HG02571 (cell line): ENCODE measurements around the gene FAM83G.
A peak's percentile ranks its signal among the peaks of the same experiment; 100 is the strongest.
"Not testable (repeated sequence)": the region's sequence is repeated elsewhere in the genome, so short reads cannot be mapped to it uniquely, and the experiment has no call there.

Source experiments
- ATAC-seq: cut with Tn5 transposase; IDR thresholded peaks from one replicate; pipeline ENCODE4 v1.9.1; 2021; ENCODE audit warnings: mild to moderate bottlenecking, moderate library complexity; ENCODE audit not compliant: unreplicated experiment

The FAM83G gene

GRCh38 chr17:19004421-19005136, at the start of gene FAM83G:
TSS of gene FAM83G (minus strand) at chr17:19004764. CDS start at chr17:19004041, 723 bp downstream.
- ATAC-seq: peak; percentile 67

- ATAC-seq: not testable (repeated sequence)
Observed at GRCh38 chr17:19048826-19049225, 44.3 kb upstream of the FAM83G start.

- ATAC-seq: not testable (repeated sequence)
Observed at GRCh38 chr17:19047510-19047909, 42.9 kb upstream of the FAM83G start.

- ATAC-seq: not testable (repeated sequence)
Observed at GRCh38 chr17:19046782-19047375, 42.3 kb upstream of the FAM83G start, which contains the start of gene GRAP. TSS of gene GRAP (minus strand) at chr17:19046957. CDS start at chr17:19046926, 31 bp downstream.

- ATAC-seq: not testable (repeated sequence)
Observed at GRCh38 chr17:19044643-19045042, 40.1 kb upstream of the FAM83G start.

GRCh38 chr17:19043032-19043431, 38.5 kb upstream of the FAM83G start:
- not testable (repeated sequence) for ATAC-seq

- not testable (repeated sequence) for ATAC-seq
Observed at GRCh38 chr17:19042369-19042768, 37.8 kb upstream of the FAM83G start.

GRCh38 chr17:19041871-19042270, 37.3 kb upstream of the FAM83G start:
- ATAC-seq: not testable (repeated sequence)

- ATAC-seq: not testable (repeated sequence)
Observed at GRCh38 chr17:19040350-19040749, 35.8 kb upstream of the FAM83G start.

GRCh38 chr17:19038730-19039129, 34.2 kb upstream of the FAM83G start:
- not testable (repeated sequence) for ATAC-seq

- ATAC-seq: not testable (repeated sequence)
Observed at GRCh38 chr17:19038007-19038406, 33.4 kb upstream of the FAM83G start.

GRCh38 chr17:19037547-19037946, 33.0 kb upstream of the FAM83G start:
- ATAC-seq: not testable (repeated sequence)

GRCh38 chr17:19036186-19036585, 31.6 kb upstream of the FAM83G start:
- not testable (repeated sequence) for ATAC-seq

- ATAC-seq: not testable (repeated sequence)
Observed at GRCh38 chr17:19032377-19032988, 27.9 kb upstream of the FAM83G start.

GRCh38 chr17:19031729-19032128, 27.2 kb upstream of the FAM83G start:
- ATAC-seq: peak; percentile 37

GRCh38 chr17:19030771-19031449, 26.3 kb upstream of the FAM83G start:
- not testable (repeated sequence) for ATAC-seq

- not testable (repeated sequence) for ATAC-seq
Observed at GRCh38 chr17:19029740-19030139, 25.2 kb upstream of the FAM83G start.

GRCh38 chr17:19028671-19029070, 24.1 kb upstream of the FAM83G start:
- not testable (repeated sequence) for ATAC-seq

GRCh38 chr17:19024101-19025078, 19.8 kb upstream of the FAM83G start:
- ATAC-seq: no peak
